IMR-90 (cell line): ENCODE results near the gene ODF2. TPM values are rescaled to one million over a fixed set of nuclear protein-coding genes. Genes with fewer than 3 reads are reported as not detected.

ENCODE experiments used
- ATAC-seq: fragments of 200-7000 bp; cut with Tn5 transposase; 2 replicates; pipeline ENCODE4 v1.9.1; 2020; ENCODE audit warnings: low read depth, mild to moderate bottlenecking, moderate library complexity
- BruUV-seq: library from RNA; stranded (reverse); fragments of 400-500 nt; replicated peaks from 2 replicates; lab custom pipeline; 2021; lab: Mats Ljungman, UMichigan
- CTCF ChIA-PET: fragments of 300-600 bp; formaldehyde crosslinking; extraction: SDS; loops from one replicate; lab custom pipeline; 2021; ENCODE audit warnings: antibody characterized with exemption; lab: Yijun Ruan, JAX
- POLR2A ChIA-PET: fragments of 300-600 bp; sonication (Branson Sonifier 250); formaldehyde crosslinking; loops from one replicate; lab custom pipeline; 2022; ENCODE audit warnings: antibody characterized with exemption; ENCODE audit not compliant: unreplicated experiment; lab: Charles Lee
- DNase-seq: peaks from one replicate; pipeline ENCODE4 v3.0.0; 2013
- H2AFZ ChIP-seq: replicated peaks from 2 replicates; pipeline ENCODE3; 2013; ENCODE audit warnings: low read length, mild to moderate bottlenecking; ENCODE audit not compliant: poor library complexity
- H2AK5ac ChIP-seq: 2 replicates; pipeline ENCODE4 v1.6.1; 2013; ENCODE audit warnings: low read depth, low read length, inconsistent platforms
- H2AK9ac ChIP-seq: replicated peaks from 2 replicates; pipeline ENCODE3; 2013; ENCODE audit warnings: mild to moderate bottlenecking, low read depth, low read length, moderate library complexity; ENCODE audit not compliant: poor library complexity
- H2BK120ac ChIP-seq: 2 replicates; pipeline ENCODE4 v1.6.1; 2013; ENCODE audit warnings: low read depth, low read length, inconsistent platforms
- H2BK15ac ChIP-seq: 3 replicates; pipeline ENCODE4 v1.6.1; 2013; ENCODE audit warnings: low read depth, low read length, inconsistent platforms
- H2BK20ac ChIP-seq: 2 replicates; pipeline ENCODE4 v1.6.1; 2013; ENCODE audit warnings: low read depth, mild to moderate bottlenecking, inconsistent platforms, low read length, moderate library complexity
- H2BK5ac ChIP-seq: 2 replicates; pipeline ENCODE4 v1.6.1; 2013; ENCODE audit warnings: mild to moderate bottlenecking, low read depth, low read length, inconsistent platforms; ENCODE audit not compliant: poor library complexity, severe bottlenecking
- H3K14ac ChIP-seq: replicated peaks from 2 replicates; pipeline ENCODE4 v1.6.1; 2013; ENCODE audit warnings: low read depth, low read length, inconsistent platforms
- H3K18ac ChIP-seq: 2 replicates; pipeline ENCODE4 v1.6.1; 2013; ENCODE audit warnings: low read depth, low read length, control low read depth
- H3K23ac ChIP-seq: 2 replicates; pipeline ENCODE4 v1.6.1; 2013; ENCODE audit warnings: low read depth, low read length, inconsistent platforms
- H3K27ac ChIP-seq: 2 replicates; pipeline ENCODE4 v1.5.1; 2013; ENCODE audit warnings: mild to moderate bottlenecking, control low read depth, low read length; ENCODE audit not compliant: insufficient read depth
- H3K27me3 ChIP-seq: 2 replicates; pipeline ENCODE4 v1.6.1; 2013; ENCODE audit warnings: low read length; ENCODE audit not compliant: control insufficient read depth, insufficient read depth
- H3K36me3 ChIP-seq: 2 replicates; pipeline ENCODE4 v1.6.1; 2013; ENCODE audit warnings: low read length, mixed read lengths; ENCODE audit not compliant: control insufficient read depth, insufficient read depth
- H3K4ac ChIP-seq: 2 replicates; pipeline ENCODE4 v1.6.1; 2013; ENCODE audit warnings: low read depth, low read length, inconsistent platforms
- H3K4me1 ChIP-seq: 2 replicates; pipeline ENCODE4 v1.6.1; 2013; ENCODE audit warnings: low read length, mixed read lengths; ENCODE audit not compliant: control insufficient read depth, insufficient read depth
- H3K4me2 ChIP-seq: 2 replicates; pipeline ENCODE4 v1.6.1; 2013; ENCODE audit warnings: low read depth, mild to moderate bottlenecking, control low read depth, low read length, moderate library complexity
- H3K4me3 ChIP-seq: 2 replicates; pipeline ENCODE4 v1.5.1; 2013; ENCODE audit warnings: low read depth, mild to moderate bottlenecking, control low read depth, low read length, moderate library complexity; ENCODE audit not compliant: insufficient read depth
- H3K56ac ChIP-seq: 2 replicates; pipeline ENCODE4 v1.6.1; 2013; ENCODE audit warnings: low read length, inconsistent platforms; ENCODE audit not compliant: insufficient read depth; ENCODE audit errors: extremely low read depth
- H3K79me1 ChIP-seq, 2 experiments: 2 replicates each; pipeline ENCODE4 v1.6.1; 2013; ENCODE audit warnings: low read length in 2 of 2, inconsistent platforms in 1 of 2, low read depth in 1 of 2
- H3K9ac ChIP-seq: 2 replicates; pipeline ENCODE4 v1.6.1; 2013; ENCODE audit warnings: low read depth, low read length, control low read depth
- H3K9me1 ChIP-seq: 2 replicates; pipeline ENCODE4 v1.6.1; 2013; ENCODE audit warnings: low read length, inconsistent platforms; ENCODE audit not compliant: insufficient read depth
- H3K9me3 ChIP-seq: 2 replicates; pipeline ENCODE4 v1.6.1; 2013; ENCODE audit warnings: low read length; ENCODE audit not compliant: control insufficient read depth, insufficient read depth
- H4K20me1 ChIP-seq: 2 replicates; pipeline ENCODE4 v1.6.1; 2013; ENCODE audit warnings: low read length, inconsistent platforms; ENCODE audit not compliant: insufficient read depth
- H4K5ac ChIP-seq: 2 replicates; pipeline ENCODE4 v1.6.1; 2013; ENCODE audit warnings: mild to moderate bottlenecking, low read depth, low read length, control low read depth
- H4K8ac ChIP-seq, 2 experiments: 2 replicates each; pipeline ENCODE4 v1.6.1; 2013; ENCODE audit warnings: low read depth in 2 of 2, low read length in 2 of 2, control low read depth in 1 of 2, inconsistent platforms in 1 of 2
- H4K91ac ChIP-seq: 2 replicates; pipeline ENCODE4 v1.6.1; 2013; ENCODE audit warnings: low read depth, low read length, inconsistent platforms; ENCODE audit not compliant: insufficient read depth
- BHLHE40 ChIP-seq: fragments of 150-350 bp; IDR thresholded peaks from 2 replicates; pipeline ENCODE4 v1.6.1; 2016; ENCODE audit warnings: mild to moderate bottlenecking, low read depth, low read length
- CEBPB ChIP-seq: IDR thresholded peaks from 2 replicates; pipeline ENCODE4 v1.6.1; 2012; ENCODE audit warnings: low read depth, low read length, improper control_type of control experiment
- CHD1 ChIP-seq: IDR thresholded peaks from 2 replicates; pipeline ENCODE4 v1.6.1; 2012; ENCODE audit warnings: low read depth, low read length, improper control_type of control experiment
- ELK1 ChIP-seq: fragments of 150-350 bp; IDR thresholded peaks from 2 replicates; pipeline ENCODE4 v1.6.1; 2016; ENCODE audit warnings: low read depth, mild to moderate bottlenecking, low read length, moderate library complexity, borderline replicate concordance
- FOS ChIP-seq: fragments of 150-350 bp; IDR thresholded peaks from 2 replicates; pipeline ENCODE4 v1.6.1; 2016; ENCODE audit warnings: low read depth, low read length
- MAFK ChIP-seq: IDR thresholded peaks from 2 replicates; pipeline ENCODE4 v1.6.1; 2012; ENCODE audit warnings: low read depth, low read length, improper control_type of control experiment
- MAZ ChIP-seq: IDR thresholded peaks from 2 replicates; pipeline ENCODE4 v1.6.1; 2012; ENCODE audit warnings: low read depth, mild to moderate bottlenecking, low read length, improper control_type of control experiment, moderate library complexity, borderline replicate concordance
- MXI1 ChIP-seq: IDR thresholded peaks from 2 replicates; pipeline ENCODE4 v1.6.1; 2012; ENCODE audit warnings: low read depth, mild to moderate bottlenecking, low read length, moderate library complexity, borderline replicate concordance
- NFE2L2 ChIP-seq: fragments of 150-350 bp; IDR thresholded peaks from 2 replicates; pipeline ENCODE4 v1.6.1; 2016; ENCODE audit warnings: low read depth, mild to moderate bottlenecking, low read length
- POLR2A ChIP-seq: IDR thresholded peaks from 2 replicates; pipeline ENCODE4 v1.6.1; 2012; ENCODE audit warnings: mild to moderate bottlenecking, low read depth, low read length
- RAD21 ChIP-seq: IDR thresholded peaks from 2 replicates; pipeline ENCODE4 v1.6.1; 2012; ENCODE audit warnings: low read length, improper control_type of control experiment
- RCOR1 ChIP-seq: IDR thresholded peaks from 2 replicates; pipeline ENCODE4 v1.6.1; 2012; ENCODE audit warnings: mild to moderate bottlenecking, low read length, improper control_type of control experiment; ENCODE audit not compliant: insufficient replicate concordance
- RFX5 ChIP-seq: IDR thresholded peaks from 2 replicates; pipeline ENCODE4 v1.8.0; 2012; ENCODE audit warnings: low read depth, mild to moderate bottlenecking, low read length, moderate library complexity
- SMC3 ChIP-seq: fragments of 150-350 bp; IDR thresholded peaks from 2 replicates; pipeline ENCODE4 v1.6.1; 2016; ENCODE audit warnings: low read depth, mild to moderate bottlenecking, antibody characterized with exemption, low read length, moderate library complexity
- USF2 ChIP-seq: fragments of 150-350 bp; IDR thresholded peaks from 2 replicates; pipeline ENCODE4 v1.6.1; 2017; ENCODE audit warnings: mild to moderate bottlenecking, antibody characterized with exemption, low read length, low read depth
- WGBS, 2 experiments: methylation state at CpG; one replicate each; pipeline versions ENCODE4 v1.1.5 to v1.1.7; 2013; ENCODE audit warnings: missing lambda C conversion rate in 2 of 2; ENCODE audit not compliant: insufficient read length in 1 of 2; ENCODE audit errors: extremely low coverage in 2 of 2; 5-methylcytosine and 5-hydroxymethylcytosine counted together
- dilution Hi-C: fragments of 300-500 bp; cut with HindIII; formaldehyde crosslinking; loops from one replicate; pipeline ENCODE4 v1.14.3; 2018; ENCODE audit warnings: low sequenced_read_pairs; ENCODE audit not compliant: unreplicated experiment
- in situ Hi-C: fragments of 300-500 bp; cut with MboI; formaldehyde crosslinking; loops from 3 replicates; pipeline ENCODE4 v1.14.3; 2019; ENCODE audit warnings: low sequenced_read_pairs, inconsistent platforms, mixed read lengths
- intact Hi-C: fragments of 100-400 bp; cut with micrococcal nuclease; formaldehyde crosslinking; loops from 2 replicates; pipeline ENCODE4 v1.10.0; 2022
- polyA plus RNA-seq, 3 experiments: library from polyadenylated mRNA; depleted of rRNA; stranded (reverse); fragments of >200 nt; gene quantifications; 2 replicates each; pipeline ENCODE4 v1.2.3, GENCODE V29; 2012; ENCODE audit warnings: low replicate concordance in 1 of 3
- total RNA-seq: library from RNA; depleted of rRNA; stranded (reverse); fragments of >200 nt; gene quantifications from 2 replicates; pipeline ENCODE4 v1.2.3, GENCODE V29; 2012
- TF ChIP-seq, protein P1 (sequence below): conservative IDR thresholded peaks from 2 replicates; pipeline ENCODE4 v1.5.1; 2012; ENCODE audit warnings: mild to moderate bottlenecking, low read depth, low read length, improper control_type of control experiment

The ODF2 gene
- total and polyA plus RNA-seq, 2 of the 4 experiments (the other 2 are of a cell fraction), result 40.2 to 46.4 TPM

DNA sequence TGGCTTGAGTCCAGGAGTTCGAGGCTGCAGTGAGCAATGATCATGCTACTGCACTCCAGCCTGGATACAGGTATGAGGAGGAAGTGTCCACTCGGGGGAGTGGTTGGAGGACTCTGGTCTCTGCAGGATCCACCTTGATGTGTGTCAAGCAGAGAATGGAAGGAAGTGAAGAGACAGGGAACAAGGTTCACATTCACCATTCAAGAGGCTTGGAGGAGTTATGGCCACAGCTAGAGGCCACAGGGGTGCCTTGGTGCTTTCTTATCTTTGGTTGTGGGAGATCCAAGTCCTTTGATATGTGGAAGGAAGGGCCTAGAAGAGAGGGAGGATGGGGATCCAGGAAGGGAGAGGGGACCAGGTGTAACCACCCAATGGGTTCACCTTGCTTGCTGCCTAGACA lies 40.5 kb upstream of the ODF2 start:
- no peak overlapping the region for H3K14ac ChIP-seq
- no peak overlapping the region for H2BK5ac ChIP-seq
- no peak overlapping the region for H3K23ac ChIP-seq
- ChIA-PET POLR2A (no interaction called here), CTCF (no interaction called here)
- ATAC-seq (no peak), DNase-seq (no peak)
- H3K79me1 ChIP-seq, result no peaks in the 10 kb centered on the region
- no peak overlapping the region for H3K56ac ChIP-seq
- H3K4me2 ChIP-seq, result no peak overlapping the region
- no peaks in the 10 kb centered on the region for H3K36me3 ChIP-seq
- H3K9me1 ChIP-seq, result no peaks in the 10 kb centered on the region
- H3K27ac ChIP-seq, result no peak overlapping the region
- no peak overlapping the region for H2AK9ac ChIP-seq
- H2BK20ac ChIP-seq, result no peak overlapping the region
- H4K91ac ChIP-seq, result no peak overlapping the region
- H3K4ac ChIP-seq, result no peak overlapping the region
- no peak overlapping the region for H2BK15ac ChIP-seq
- no peaks in the 10 kb centered on the region for H3K9me3 ChIP-seq
- H4K5ac ChIP-seq, result no peak overlapping the region
- in situ Hi-C loops, result no loop called here
- dilution Hi-C loops, result no loop called here
- H2AFZ ChIP-seq, result no peak overlapping the region
- no CpG with 5 or more reads among the region's 2 CpGs for WGBS, 2 experiments
- intact Hi-C loops, result no loop called here
- H3K9ac ChIP-seq, result no peak overlapping the region
- H2BK120ac ChIP-seq, result no peak overlapping the region
- H3K4me1 ChIP-seq, result peaks cover 5% of the 10 kb centered on the region
- no peak overlapping the region for H4K8ac ChIP-seq
- BruUV-seq, result no TSS peak
- H4K20me1 ChIP-seq, result no peaks in the 10 kb centered on the region
- TF ChIP-seq BHLHE40 (no peak), CEBPB (no peak), RFX5 (no peak), USF2 (no peak), CHD1 (no peak), NFE2L2 (no peak), RCOR1 (no peak), FOS (no peak), SMC3 (no peak), MAFK (no peak), MAZ (no peak), MXI1 (no peak), RAD21 (no peak), POLR2A (no peak), ELK1 (no peak)
- TF ChIP-seq, protein P1, sequence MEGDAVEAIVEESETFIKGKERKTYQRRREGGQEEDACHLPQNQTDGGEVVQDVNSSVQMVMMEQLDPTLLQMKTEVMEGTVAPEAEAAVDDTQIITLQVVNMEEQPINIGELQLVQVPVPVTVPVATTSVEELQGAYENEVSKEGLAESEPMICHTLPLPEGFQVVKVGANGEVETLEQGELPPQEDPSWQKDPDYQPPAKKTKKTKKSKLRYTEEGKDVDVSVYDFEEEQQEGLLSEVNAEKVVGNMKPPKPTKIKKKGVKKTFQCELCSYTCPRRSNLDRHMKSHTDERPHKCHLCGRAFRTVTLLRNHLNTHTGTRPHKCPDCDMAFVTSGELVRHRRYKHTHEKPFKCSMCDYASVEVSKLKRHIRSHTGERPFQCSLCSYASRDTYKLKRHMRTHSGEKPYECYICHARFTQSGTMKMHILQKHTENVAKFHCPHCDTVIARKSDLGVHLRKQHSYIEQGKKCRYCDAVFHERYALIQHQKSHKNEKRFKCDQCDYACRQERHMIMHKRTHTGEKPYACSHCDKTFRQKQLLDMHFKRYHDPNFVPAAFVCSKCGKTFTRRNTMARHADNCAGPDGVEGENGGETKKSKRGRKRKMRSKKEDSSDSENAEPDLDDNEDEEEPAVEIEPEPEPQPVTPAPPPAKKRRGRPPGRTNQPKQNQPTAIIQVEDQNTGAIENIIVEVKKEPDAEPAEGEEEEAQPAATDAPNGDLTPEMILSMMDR, result no peak
- H3K18ac ChIP-seq, result no peak overlapping the region
- peaks cover 25% of the 10 kb centered on the region for H3K27me3 ChIP-seq
- H3K4me3 ChIP-seq, result no peak overlapping the region
- no peak overlapping the region for H2AK5ac ChIP-seq
